Mesothelial cell of epicardium (in vitro differentiated cells): ENCODE measurements around the gene PPP1R7. TPM values are rescaled to one million over a fixed set of nuclear protein-coding genes. Genes with fewer than 3 reads are reported as not detected.

ENCODE experiments used
- DNase-seq, 2 experiments: peaks; one replicate each; pipeline ENCODE4 v3.0.0; 2021; ENCODE audit warnings: low spot score in 2 of 2; ENCODE audit not compliant: unreplicated experiment in 2 of 2
- H3K27ac Mint-ChIP-seq: 2 replicates; pipeline ENCODE4 v1.8.0; 2021; ENCODE audit warnings: mixed read lengths
- H3K27me3 Mint-ChIP-seq: 2 replicates; pipeline ENCODE4 v1.8.0; 2021; ENCODE audit warnings: low read depth, mixed read lengths
- H3K36me3 Mint-ChIP-seq: 2 replicates; pipeline ENCODE4 v1.8.0; 2021; ENCODE audit warnings: mixed read lengths
- H3K4me1 Mint-ChIP-seq: 2 replicates; pipeline ENCODE4 v1.8.0; 2021; ENCODE audit warnings: mixed read lengths
- H3K4me3 Mint-ChIP-seq: 2 replicates; pipeline ENCODE4 v1.8.0; 2021; ENCODE audit warnings: mild to moderate bottlenecking, moderate library complexity, mixed read lengths
- H3K9me3 Mint-ChIP-seq: 2 replicates; pipeline ENCODE4 v1.8.0; 2021; ENCODE audit warnings: mixed read lengths
- CTCF ChIP-seq: fragments of 200-600 bp; sonication (generic); IDR thresholded peaks from one replicate; pipeline ENCODE4 v1.5.0; 2021; ENCODE audit warnings: antibody characterized with exemption; ENCODE audit not compliant: unreplicated experiment
- total RNA-seq: library from RNA; stranded (reverse); gene quantifications from 3 replicates; pipeline ENCODE4 v1.2.1, GENCODE V29; 2021

The PPP1R7 gene
- total RNA-seq, 1 donor from 2014 or later, result 37.3 TPM

DNA sequence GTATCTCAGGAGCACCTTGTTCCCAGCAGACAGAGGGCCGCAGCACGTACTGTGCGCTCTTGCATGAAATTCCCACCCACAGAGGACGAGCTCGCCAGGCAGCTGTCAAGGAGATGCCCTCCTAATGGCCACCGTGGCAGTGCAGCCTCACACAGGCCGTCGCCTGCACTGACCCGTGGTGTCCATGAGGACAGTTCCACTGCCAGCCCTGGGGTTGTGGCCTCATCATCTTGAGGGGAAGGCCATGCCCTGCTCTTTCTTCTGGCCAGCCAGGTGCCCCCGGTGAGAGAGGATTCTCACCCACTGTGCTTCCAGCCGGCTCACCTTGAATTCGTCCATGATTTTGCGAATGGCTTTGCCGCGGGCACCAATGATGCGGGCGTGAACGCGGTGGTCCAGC, 80.2 kb downstream of the PPP1R7 start:
- DNase-seq, result no peak
- no peak overlapping the region for H3K27ac Mint-ChIP-seq
- TF ChIP-seq CTCF, result no peak
- peaks cover 49% of the 10 kb centered on the region for H3K36me3 Mint-ChIP-seq
- H3K4me3 Mint-ChIP-seq, result no peak overlapping the region
- peaks cover 6% of the 10 kb centered on the region for H3K4me1 Mint-ChIP-seq
- H3K27me3 Mint-ChIP-seq, result no peaks in the 10 kb centered on the region
- no peaks in the 10 kb centered on the region for H3K9me3 Mint-ChIP-seq

- Mint-ChIP-seq H3K4me1 (peaks cover under 1% of the 10 kb centered on the region), H3K4me3 (no peak overlapping the region), H3K9me3 (no peaks in the 10 kb centered on the region), H3K27me3 (no peaks in the 10 kb centered on the region), H3K27ac (no peak overlapping the region), H3K36me3 (peaks cover 56% of the 10 kb centered on the region)
- no peak for TF ChIP-seq CTCF
- no peak for DNase-seq
These were observed 82.7 kb downstream of the PPP1R7 start for GRCh38 chr2:241232736-241233575.

Other genes starting within 250 kb of the PPP1R7 start
- 0.16 to 0.32 TPM (median 0.16 TPM) in 3 replicates for gene CROCC2, start 244.1 kb upstream of the PPP1R7 start, total RNA-seq
- 7.1 to 10.5 TPM (median 9.4 TPM) in 3 replicates for gene SNED1, start 151.8 kb upstream of the PPP1R7 start, total RNA-seq
- 47.9 to 55.9 TPM (median 53.7 TPM) in 3 replicates for gene MTERF4, start 48.2 kb upstream of the PPP1R7 start, total RNA-seq
- gene PASK, start 995 bp upstream of the PPP1R7 start, total RNA-seq, result 26.1 to 31.0 TPM (median 30.8 TPM) in 3 replicates
- 3.8 to 4.5 TPM (median 3.8 TPM) in 3 replicates for gene ANO7, start 38.2 kb downstream of the PPP1R7 start, total RNA-seq
- gene HDLBP, start 165.2 kb downstream of the PPP1R7 start, total RNA-seq, result 479 to 484 TPM (median 480 TPM) in 3 replicates
- 507 to 522 TPM (median 508 TPM) in 3 replicates for gene SEPTIN2, start 165.5 kb downstream of the PPP1R7 start, total RNA-seq
- gene FARP2, start 205.8 kb downstream of the PPP1R7 start, total RNA-seq, result 54.9 to 55.1 TPM (median 54.9 TPM) in 3 replicates